ENCODE results near the gene ERFL. TPM values are rescaled to one million over a fixed set of nuclear protein-coding genes. Genes with fewer than 3 reads are reported as not detected.

The ERFL gene
- total and polyA plus RNA-seq, 2 of the 4 experiments (the other 2 are of a cell fraction): not detected

DNA sequence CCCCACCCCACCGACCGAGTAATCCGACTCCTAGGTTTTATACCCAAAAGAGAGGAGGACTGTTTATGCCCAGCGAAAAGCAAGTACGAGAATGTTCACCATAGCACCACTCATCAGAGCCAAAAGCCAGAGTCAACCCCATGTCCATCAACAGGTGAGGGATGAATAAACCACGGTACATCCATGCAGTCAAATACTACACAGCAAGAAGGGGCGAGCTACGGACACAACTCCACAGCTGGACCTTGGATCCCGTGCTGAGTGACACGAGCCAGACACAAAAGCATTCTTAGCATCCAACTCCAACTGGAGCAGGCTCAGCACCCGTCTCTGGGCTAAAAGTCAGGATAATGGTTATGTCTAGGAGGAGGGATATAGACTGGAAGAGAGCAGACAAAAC is 43.1 kb upstream of the ERFL start:
- CTCF ChIA-PET: no interaction called here
- DNase-seq: no peak
- Histone ChIP-seq H3K18ac (ENCODE audit: low read depth, low read length) (no peak overlapping the region), H3K4me1 (ENCODE audit: control insufficient read depth, insufficient read depth, low read length) (no peaks in the 10 kb centered on the region), H4K20me1 (ENCODE audit: insufficient read depth, low read length) (no peaks in the 10 kb centered on the region), H3K27ac (ENCODE audit: insufficient read depth, low read length) (no peak overlapping the region), H2AFZ (replicated peaks; ENCODE audit: low read length, poor library complexity) (no peak overlapping the region), H3K9ac (ENCODE audit: low read depth, low read length) (no peak overlapping the region), H3K4ac (ENCODE audit: low read depth, low read length) (no peak overlapping the region), H3K23ac (ENCODE audit: low read depth, low read length) (no peak overlapping the region), H3K56ac (ENCODE audit: extremely low read depth, insufficient read depth, low read length) (no peak overlapping the region), H4K5ac (ENCODE audit: low read depth, low read length) (no peak overlapping the region), H4K91ac (ENCODE audit: insufficient read depth, low read depth, low read length) (no peak overlapping the region), H3K36me3 (ENCODE audit: control insufficient read depth, insufficient read depth, low read length) (no peaks in the 10 kb centered on the region), H2BK15ac (ENCODE audit: low read depth, low read length) (no peak overlapping the region), H2BK5ac (ENCODE audit: low read depth, low read length, poor library complexity, severe bottlenecking) (no peak overlapping the region), H3K4me2 (ENCODE audit: low read depth, low read length) (no peak overlapping the region), H3K27me3 (ENCODE audit: control insufficient read depth, insufficient read depth, low read length) (peaks cover 31% of the 10 kb centered on the region), H3K79me1 (ENCODE audit: low read depth in 1 of 2, low read length in 2 of 2) (no peaks in the 10 kb centered on the region), H4K8ac (ENCODE audit: low read depth in 2 of 2, low read length in 2 of 2) (no peak overlapping the region), H2AK5ac (ENCODE audit: low read depth, low read length) (no peak overlapping the region), H2AK9ac (replicated peaks; ENCODE audit: low read depth, low read length, poor library complexity) (no peak overlapping the region), H3K9me1 (ENCODE audit: insufficient read depth, low read length) (no peaks in the 10 kb centered on the region), H3K4me3 (ENCODE audit: insufficient read depth, low read depth, low read length) (no peak overlapping the region), H3K14ac (replicated peaks; ENCODE audit: low read depth, low read length) (no peak overlapping the region), H2BK20ac (ENCODE audit: low read depth, low read length) (no peak overlapping the region), H3K9me3 (ENCODE audit: control insufficient read depth, insufficient read depth, low read length) (no peaks in the 10 kb centered on the region), H2BK120ac (ENCODE audit: low read depth, low read length) (no peak overlapping the region)
- no peak for TF ChIP-seq SMC3 (IDR thresholded peaks at IDR 0.05; ENCODE audit: low read depth, low read length)
- TF ChIP-seq RFX5 (IDR thresholded peaks at IDR 0.05; ENCODE audit: low read depth, low read length): no peak
- no peak for TF ChIP-seq POLR2A (IDR thresholded peaks at IDR 0.05; ENCODE audit: low read depth, low read length)
- TF ChIP-seq NFE2L2 (IDR thresholded peaks at IDR 0.05; ENCODE audit: low read depth, low read length): no peak
- no peak for TF ChIP-seq BHLHE40 (IDR thresholded peaks at IDR 0.05; ENCODE audit: low read depth, low read length)
- TF ChIP-seq CEBPB (IDR thresholded peaks at IDR 0.05; ENCODE audit: low read depth, low read length): no peak
- TF ChIP-seq MAZ (IDR thresholded peaks at IDR 0.05; ENCODE audit: borderline replicate concordance, low read depth, low read length): no peak
- no TSS peak for BruUV-seq (replicated peaks)
- dilution Hi-C loops (cut with HindIII; ENCODE audit: low sequenced_read_pairs, unreplicated experiment): no loop called here
- POLR2A ChIA-PET (ENCODE audit: unreplicated experiment): no interaction called here
- in situ Hi-C loops (cut with MboI; ENCODE audit: low sequenced_read_pairs): no loop called here
- no CpG with 5 or more reads among the region's 11 CpGs for WGBS, 2 experiments (ENCODE audit: extremely low coverage in 2 of 2, insufficient read length in 1 of 2)
- ATAC-seq (ENCODE audit: low read depth): no peak
- intact Hi-C loops (cut with micrococcal nuclease): no loop called here

Data from IMR-90 (cell line).